SK-N-SH (cell line): ENCODE measurements around the gene CD34. TPM values are rescaled to one million over a fixed set of nuclear protein-coding genes. Genes with fewer than 3 reads are reported as not detected.

Experiments used
- CTCF ChIA-PET: fragments of 300-600, 350-600 bp; formaldehyde crosslinking; extraction: SDS; loops from one replicate; lab custom pipeline; 2021; lab: Yijun Ruan, JAX
- POLR2A ChIA-PET: fragments of 350-600 bp; sonication (Branson Sonifier 250); formaldehyde crosslinking; extraction: SDS; loops from one replicate; lab custom pipeline; 2020; ENCODE audit warnings: antibody characterized with exemption, inconsistent platforms; lab: Yijun Ruan, JAX
- DNase-seq: peaks from one replicate; pipeline ENCODE4 v3.0.0; 2012
- H2AFZ ChIP-seq: fragments of 200-600 bp; sonication (generic); 2 replicates; pipeline ENCODE4 v1.8.1; 2016; ENCODE audit warnings: antibody characterized with exemption, mild to moderate bottlenecking, low read depth
- H3F3A ChIP-seq: fragments of 200-600 bp; sonication (generic); replicated peaks from 2 replicates; pipeline ENCODE3; 2016; ENCODE audit warnings: antibody characterized with exemption, mild to moderate bottlenecking; ENCODE audit not compliant: insufficient read depth
- H3K27ac ChIP-seq, 2 experiments: fragments of 200-500 bp in 1 of 2; fragments of 200-600 bp in 1 of 2; sonication (Bioruptor generic) in 1 of 2; sonication (generic), shearing (Covaris generic) in 1 of 2; 2 replicates each; pipeline versions ENCODE4 v1.5.1 to v1.6.1; 2014 to 2016; ENCODE audit warnings: low read depth in 2 of 2, inconsistent platforms in 1 of 2, low read length in 1 of 2, mild to moderate bottlenecking in 1 of 2, mixed read lengths in 1 of 2
- H3K27me3 ChIP-seq: fragments of 200-600 bp; sonication (generic), shearing (Covaris generic); 2 replicates; pipeline ENCODE4 v1.6.1; 2016; ENCODE audit warnings: mixed run types; ENCODE audit not compliant: insufficient read depth
- H3K36me3 ChIP-seq, 2 experiments: fragments of 200-500 bp in 1 of 2; fragments of 200-600 bp in 1 of 2; sonication (Bioruptor generic) in 1 of 2; sonication (generic) in 1 of 2; replicated peaks in 1 of 2; 2 replicates each; pipeline versions ENCODE3 to v1.5.1; 2014 to 2016; ENCODE audit warnings: low read length in 1 of 2, mild to moderate bottlenecking in 1 of 2; ENCODE audit not compliant: insufficient read depth in 2 of 2, control insufficient read depth in 1 of 2
- H3K4me1 ChIP-seq, 2 experiments: fragments of 200-500 bp in 1 of 2; fragments of 200-600 bp in 1 of 2; sonication (Bioruptor generic) in 1 of 2; sonication (generic), shearing (Covaris generic) in 1 of 2; 2 replicates each; pipeline versions ENCODE4 v1.5.1 to v1.6.1; 2014 to 2016; ENCODE audit warnings: low read depth in 1 of 2, low read length in 1 of 2, mixed run types in 1 of 2; ENCODE audit not compliant: insufficient read depth in 2 of 2, control insufficient read depth in 1 of 2
- H3K4me2 ChIP-seq: fragments of 200-600 bp; sonication (generic), shearing (Covaris generic); 2 replicates; pipeline ENCODE4 v1.6.1; 2017; ENCODE audit warnings: mixed run types
- H3K4me3 ChIP-seq, 2 experiments: fragments of 200-500 bp in 1 of 2; fragments of 200-600 bp in 1 of 2; sonication (Bioruptor generic) in 1 of 2; sonication (generic), shearing (Covaris generic) in 1 of 2; 2 replicates each; pipeline versions ENCODE4 v1.5.1 to v1.8.1; 2014 to 2016; ENCODE audit warnings: low read depth in 2 of 2, inconsistent platforms in 1 of 2, low read length in 1 of 2, mild to moderate bottlenecking in 1 of 2, mixed read lengths in 1 of 2, moderate library complexity in 1 of 2
- H3K79me2 ChIP-seq: fragments of 200-600 bp; sonication (generic); 2 replicates; pipeline ENCODE4 v1.8.1; 2017; ENCODE audit warnings: mild to moderate bottlenecking; ENCODE audit not compliant: insufficient read depth
- H3K9ac ChIP-seq: fragments of 200-600 bp; sonication (generic); 2 replicates; pipeline ENCODE4 v1.6.1; 2017; ENCODE audit warnings: mixed run types
- H3K9me2 ChIP-seq: fragments of 200-600 bp; sonication (generic); 2 replicates; pipeline ENCODE4 v1.6.1; 2017; ENCODE audit warnings: mixed run types
- H3K9me3 ChIP-seq: fragments of 200-600 bp; sonication (generic); 2 replicates; pipeline ENCODE4 v1.6.1; 2017; ENCODE audit warnings: mixed run types, mild to moderate bottlenecking, moderate library complexity
- H4K20me1 ChIP-seq: fragments of 200-600 bp; sonication (generic); 2 replicates; pipeline ENCODE4 v1.6.1; 2017; ENCODE audit warnings: mild to moderate bottlenecking, mixed run types; ENCODE audit not compliant: insufficient read depth
- CTCF ChIP-seq: fragments of 200-600 bp; sonication (generic); IDR thresholded peaks from 2 replicates; pipeline ENCODE4 v1.6.1; 2017; ENCODE audit warnings: antibody characterized with exemption, mild to moderate bottlenecking, moderate library complexity
- ELF1 ChIP-seq: IDR thresholded peaks from 2 replicates; pipeline ENCODE4 v1.4.0; 2012
- IRF3 ChIP-seq: fragments of 150-350 bp; IDR thresholded peaks from 2 replicates; pipeline ENCODE4 v1.6.1; 2016; ENCODE audit warnings: mild to moderate bottlenecking, low read depth, low read length
- JUND ChIP-seq: IDR thresholded peaks from 2 replicates; pipeline ENCODE4 v1.4.0; 2012
- MAX ChIP-seq: IDR thresholded peaks from 2 replicates; pipeline ENCODE4 v1.4.0; 2012; ENCODE audit warnings: low read depth
- SIN3A ChIP-seq: IDR thresholded peaks from 2 replicates; pipeline ENCODE4 v1.6.1; 2012; ENCODE audit warnings: low read depth, mild to moderate bottlenecking, low read length, moderate library complexity, borderline replicate concordance
- TEAD4 ChIP-seq: IDR thresholded peaks from 2 replicates; pipeline ENCODE4 v1.4.0; 2012; ENCODE audit warnings: mild to moderate bottlenecking, borderline replicate concordance; ENCODE audit not compliant: insufficient read depth
- WGBS: methylation state at CpG from one replicate; pipeline ENCODE4 v1.1.6; 2017; ENCODE audit warnings: low lambda C conversion rate; 5-methylcytosine and 5-hydroxymethylcytosine counted together
- polyA plus RNA-seq, 3 experiments: library from polyadenylated mRNA; depleted of rRNA; stranded (reverse); fragments of >200 nt; gene quantifications; 2 replicates each; pipeline ENCODE4 v1.2.3, GENCODE V29; 2012
- TF ChIP-seq, protein P1 (sequence below): IDR thresholded peaks from 2 replicates; pipeline ENCODE4 v1.4.0; 2012; ENCODE audit warnings: low read depth, borderline replicate concordance

CD34 gene
- polyA plus RNA-seq, 1 of the 3 experiments (the other 2 are of a cell fraction) = 0.59 TPM

DNA sequence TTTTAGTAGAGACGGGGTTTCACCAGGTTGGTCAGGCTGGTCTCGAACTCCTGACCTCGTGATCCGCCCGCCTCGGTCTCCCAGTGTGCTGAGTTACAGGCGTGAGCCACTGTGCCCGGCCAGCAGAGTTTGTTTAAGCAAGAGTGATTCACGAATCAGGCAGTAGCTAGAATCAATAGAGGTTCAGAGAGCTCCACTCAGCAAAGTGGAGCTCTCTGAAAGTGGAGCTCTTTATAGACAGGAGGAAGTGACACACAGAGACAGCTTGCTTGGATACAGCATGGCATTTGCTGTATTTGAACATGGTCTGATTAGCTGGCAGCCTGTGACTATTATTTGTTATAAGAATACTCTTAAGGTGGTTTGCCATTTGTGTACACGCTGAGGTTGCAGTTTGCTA, 27.1 kb upstream of the CD34 start:
- POLR2A ChIA-PET = no interaction called here
- TF ChIP-seq TEAD4 (no peak), IRF3 (no peak), SIN3A (no peak), JUND (no peak), MAX (no peak), ELF1 (no peak)
- TF ChIP-seq, protein P1, sequence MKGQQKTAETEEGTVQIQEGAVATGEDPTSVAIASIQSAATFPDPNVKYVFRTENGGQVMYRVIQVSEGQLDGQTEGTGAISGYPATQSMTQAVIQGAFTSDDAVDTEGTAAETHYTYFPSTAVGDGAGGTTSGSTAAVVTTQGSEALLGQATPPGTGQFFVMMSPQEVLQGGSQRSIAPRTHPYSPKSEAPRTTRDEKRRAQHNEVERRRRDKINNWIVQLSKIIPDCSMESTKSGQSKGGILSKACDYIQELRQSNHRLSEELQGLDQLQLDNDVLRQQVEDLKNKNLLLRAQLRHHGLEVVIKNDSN = no peak
- DNase-seq = no peak

GRCh38 chr1:207937204-207937603, 26.3 kb upstream of the CD34 start:
- H3F3A ChIP-seq = peaks cover 14% of the 10 kb centered on the region
- no peak for TF ChIP-seq CTCF
- TF ChIP-seq, all 33 proteins: peak for 0
- no peak overlapping the region; the same call in 1 of the 2 replicates for H3K9ac ChIP-seq
- peaks cover 0 to 4% of the 10 kb centered on the region in 2 experiments; a peak in 2 of 4 replicates for H3K4me1 ChIP-seq
- no peaks in the 10 kb centered on the region for H3K27me3 ChIP-seq
- no peaks in the 10 kb centered on the region for H3K36me3 ChIP-seq
- no peaks in the 10 kb centered on the region for H3K9me3 ChIP-seq
- POLR2A ChIA-PET = no interaction called here
- CTCF ChIA-PET = no interaction called here
- WGBS = 65% methylated on average over 3 of the region's 3 CpGs
- no peaks in the 10 kb centered on the region for H4K20me1 ChIP-seq
- no peak overlapping the region for H2AFZ ChIP-seq
- H3K27ac ChIP-seq = peak overlapping the region in 1 of 2 experiments; percentile 1; a peak in 1 of 4 replicates
- no peaks in the 10 kb centered on the region for H3K9me2 ChIP-seq
- DNase-seq = no peak
- H3K4me2 ChIP-seq = no peak overlapping the region
- H3K4me3 ChIP-seq = no peak overlapping the region
- H3K79me2 ChIP-seq = no peaks in the 10 kb centered on the region

More for the DNA sequence above, 27.1 kb upstream of the CD34 start:
- Histone ChIP-seq H3K4me3 (no peak overlapping the region), H4K20me1 (no peaks in the 10 kb centered on the region), H3K36me3 (no peaks in the 10 kb centered on the region), H3K4me2 (no peak overlapping the region), H3K4me1 (peaks cover 0 to 4% of the 10 kb centered on the region in 2 experiments; a peak in 2 of 4 replicates), H3K79me2 (no peaks in the 10 kb centered on the region), H3F3A (peaks cover 14% of the 10 kb centered on the region), H3K9me2 (no peaks in the 10 kb centered on the region), H3K9me3 (no peaks in the 10 kb centered on the region), H3K27me3 (no peaks in the 10 kb centered on the region), H3K9ac (no peak overlapping the region), H2AFZ (no peak overlapping the region), H3K27ac (peak overlapping the region in 1 of 2 experiments; percentile 1; a peak in 1 of 4 replicates)
- 73% methylated on average over 10 of the region's 10 CpGs for WGBS
- CTCF ChIA-PET = interaction anchor here (0.6 to 3.2 kb wide), 4 partner anchors 9 to 140 kb away, joined by 3 to 9 read pairs (median 4); no protein-coding TSS in a partner anchor
